Keratinocyte (primary cell): ENCODE results near the gene PTPRF.

Experiments used
- CTCF ChIP-seq, 3 experiments: IDR thresholded peaks in 1 of 3; conservative IDR thresholded peaks in 1 of 3; optimal IDR thresholded peaks in 1 of 3; 2 replicates in 2 of 3; 3 replicates in 1 of 3; pipeline versions ENCODE3 to v1.5.1; 2011; ENCODE audit warnings: low read length in 3 of 3, mild to moderate bottlenecking in 3 of 3, moderate library complexity in 2 of 3, control low read depth in 1 of 3, inconsistent platforms in 1 of 3; ENCODE audit not compliant: insufficient read depth in 2 of 3; ENCODE audit errors: extremely low read depth in 1 of 3
- EZH2 ChIP-seq: IDR thresholded peaks from one replicate; pipeline ENCODE4 v1.6.1; 2012; ENCODE audit warnings: inconsistent platforms, mild to moderate bottlenecking, low read length, moderate library complexity

GRCh38 chr1:43536864-43537358 lies 6.2 kb downstream of the PTPRF start:
- TF ChIP-seq CTCF (optimal IDR thresholded peaks at IDR 0.05 in 1 of 3, IDR thresholded peaks at IDR 0.05 in 1 of 3, conservative IDR thresholded peaks at IDR 0.05 in 1 of 3; ENCODE audit: extremely low read depth in 1 of 3, insufficient read depth in 2 of 3, low read length in 3 of 3) (no peak), EZH2 (no peak)
